GM21576 (cell line): Measurements from ENCODE around the gene AMPD3.

Experiments
- ATAC-seq: cut with Tn5 transposase; IDR thresholded peaks from one replicate; pipeline ENCODE4 v1.9.1; 2021; ENCODE audit warnings: mild to moderate bottlenecking, moderate library complexity; ENCODE audit not compliant: unreplicated experiment

Gene AMPD3

DNA sequence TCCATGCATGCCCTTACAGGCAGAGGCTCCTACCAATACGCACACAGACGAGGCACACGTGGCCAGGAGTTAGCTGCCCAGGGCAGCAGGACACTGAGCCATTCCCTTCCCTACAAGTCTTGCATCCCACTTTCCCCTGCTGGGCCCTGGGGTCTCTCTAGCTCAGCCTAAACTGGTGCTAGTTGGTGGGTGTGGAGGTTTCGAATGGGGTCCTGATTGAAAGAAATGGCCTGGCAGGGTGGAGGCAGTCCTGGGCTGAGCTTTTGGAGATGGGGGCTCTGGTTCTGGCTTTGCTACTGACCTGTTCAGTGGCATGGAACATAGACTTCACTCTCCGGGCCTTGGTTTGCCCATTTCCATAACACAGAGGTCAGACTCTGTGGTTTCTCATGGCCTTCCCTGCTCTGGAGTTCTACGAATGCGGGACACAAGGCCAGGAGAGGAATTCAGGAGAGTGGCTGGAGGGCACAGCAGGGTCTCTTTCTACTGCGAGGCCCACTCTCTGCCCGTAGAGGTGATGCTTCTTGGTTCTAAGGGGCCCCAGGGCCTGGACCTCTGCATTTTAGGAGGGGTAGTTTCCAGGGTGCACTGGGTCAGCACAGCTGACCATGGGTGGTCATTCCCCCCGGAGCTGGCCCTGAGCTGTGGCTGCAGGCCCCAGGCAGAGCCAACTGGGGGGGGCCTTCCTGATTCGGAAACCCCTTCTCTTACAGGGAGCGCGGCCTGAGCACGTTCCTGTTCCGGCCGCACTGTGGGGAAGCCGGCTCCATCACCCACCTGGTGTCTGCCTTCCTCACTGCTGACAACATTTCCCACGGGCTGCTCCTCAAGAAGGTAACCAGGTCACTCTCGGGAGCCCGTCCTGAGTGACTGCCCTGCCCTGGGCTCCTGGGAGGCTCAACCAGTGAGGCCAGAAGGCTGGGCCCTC lies 46.0 kb downstream of the AMPD3 start:
- no peak for ATAC-seq

DNA sequence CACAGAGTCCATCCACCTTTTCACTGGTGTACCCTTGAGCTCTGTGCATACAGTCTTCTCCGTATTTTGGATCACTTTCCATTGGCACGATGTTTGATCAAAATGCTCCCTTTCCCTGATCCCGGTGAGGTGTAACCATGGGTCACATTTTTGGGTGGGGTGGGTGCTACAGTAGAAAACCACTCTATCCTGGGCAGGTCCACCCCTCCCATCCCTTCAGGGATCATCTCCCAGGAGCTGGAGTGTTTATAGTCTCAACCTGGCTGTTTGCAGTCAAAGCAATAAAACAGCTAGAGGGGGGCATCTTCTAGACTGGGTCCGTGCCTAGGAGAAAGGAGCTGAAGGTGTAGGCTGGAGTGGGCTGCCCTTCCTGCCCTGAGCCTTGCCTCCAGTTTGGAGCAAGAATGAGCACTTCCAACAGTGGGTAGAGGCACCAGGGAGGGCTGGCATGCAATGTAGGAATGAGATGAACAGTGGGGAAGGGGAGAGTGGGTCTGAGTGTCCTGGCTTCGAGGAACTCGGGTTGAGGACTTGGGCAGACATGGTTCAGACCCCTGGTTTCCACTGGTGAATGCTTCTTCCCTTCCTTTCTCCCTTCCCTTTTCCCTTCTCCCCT lies 47.1 kb downstream of the AMPD3 start:
- no peak for ATAC-seq

DNA sequence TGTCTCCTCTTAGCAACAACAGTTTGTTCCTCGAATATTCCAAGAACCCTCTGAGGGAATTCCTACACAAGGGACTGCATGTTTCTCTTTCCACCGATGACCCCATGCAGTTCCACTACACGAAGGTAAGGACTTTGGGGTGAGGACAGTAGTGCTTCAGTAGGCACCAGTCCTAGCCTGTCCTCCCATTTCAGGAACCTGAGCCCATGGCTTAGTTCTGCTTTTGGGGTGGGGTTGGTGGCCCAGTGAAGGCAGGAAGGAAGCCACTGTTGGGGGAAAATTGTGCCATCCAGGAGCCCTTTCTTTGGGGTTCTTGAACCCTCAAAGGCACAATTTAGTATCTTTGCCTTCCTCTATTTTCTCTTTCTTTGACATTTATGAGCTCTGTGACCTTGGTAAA lies 47.7 kb downstream of the AMPD3 start:
- ATAC-seq: no peak

DNA sequence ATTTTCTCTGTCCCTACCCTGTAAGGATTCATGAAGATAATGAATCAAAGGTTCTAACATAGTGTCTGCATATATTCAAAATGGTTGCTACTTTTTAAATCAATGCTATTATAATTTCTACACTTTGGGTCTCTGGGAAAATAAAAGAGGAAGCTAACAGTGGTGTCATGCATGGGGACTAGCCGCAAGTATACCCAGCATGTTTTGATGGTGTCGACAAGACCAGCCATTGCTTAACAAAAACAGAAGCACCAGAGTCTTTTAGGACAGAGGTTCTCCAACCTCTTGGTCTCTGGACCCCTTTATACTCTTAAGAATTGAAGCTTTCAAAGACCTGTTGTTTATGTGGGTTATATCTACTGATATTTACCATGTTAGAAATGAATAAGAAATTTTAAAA lies 48.2 kb downstream of the AMPD3 start:
- no peak for ATAC-seq

DNA sequence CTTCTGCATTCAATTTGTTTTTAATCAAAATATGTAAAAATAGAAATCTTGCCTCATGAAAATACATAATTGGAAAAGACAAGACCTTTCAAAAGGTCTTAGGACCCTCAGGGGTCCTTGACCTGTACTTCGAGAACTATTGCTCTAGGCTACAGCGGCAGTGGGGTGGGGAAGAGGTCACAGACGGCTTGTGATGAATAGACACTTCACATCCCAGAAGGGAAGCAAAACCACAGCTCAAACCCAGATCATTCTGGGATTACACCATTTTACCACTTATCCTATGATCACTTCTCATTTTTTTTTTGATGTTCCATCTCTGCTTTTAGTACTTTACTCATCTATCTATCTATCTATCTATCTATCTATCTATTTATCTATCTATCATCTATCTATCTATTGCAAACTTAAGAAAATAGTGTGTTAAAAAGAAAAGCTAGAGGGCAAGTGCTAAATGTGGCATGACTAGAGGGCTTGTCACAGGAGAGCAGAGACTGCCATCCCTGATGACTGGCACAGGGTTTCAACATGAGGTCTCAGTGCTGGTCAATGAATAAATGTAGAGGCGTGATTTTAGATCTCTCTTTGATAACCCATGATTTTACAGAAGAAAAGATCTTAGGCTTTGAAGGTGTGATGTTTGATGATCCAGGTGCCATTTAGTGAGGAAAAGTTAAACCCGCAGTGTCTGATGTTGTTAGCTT lies 48.9 kb downstream of the AMPD3 start:
- ATAC-seq: no peak

DNA sequence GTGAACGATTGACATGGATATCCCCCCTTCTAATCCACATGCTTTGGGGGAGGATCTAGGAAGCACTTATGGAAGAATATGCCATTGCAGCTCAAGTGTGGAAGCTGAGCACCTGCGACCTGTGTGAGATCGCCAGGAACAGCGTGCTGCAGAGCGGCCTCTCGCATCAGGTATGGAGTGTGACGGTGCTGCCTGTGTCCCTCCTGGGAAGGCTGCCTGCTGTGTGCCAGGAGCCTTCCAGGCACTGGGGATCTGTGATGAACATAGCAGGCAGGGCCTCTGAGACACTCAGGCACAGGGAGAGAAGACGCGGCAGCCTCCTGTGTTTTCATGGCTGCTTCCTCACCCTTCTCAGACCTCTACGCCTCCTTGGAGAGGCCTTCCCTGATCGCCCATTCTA lies 49.4 kb downstream of the AMPD3 start:
- ATAC-seq: no peak

DNA sequence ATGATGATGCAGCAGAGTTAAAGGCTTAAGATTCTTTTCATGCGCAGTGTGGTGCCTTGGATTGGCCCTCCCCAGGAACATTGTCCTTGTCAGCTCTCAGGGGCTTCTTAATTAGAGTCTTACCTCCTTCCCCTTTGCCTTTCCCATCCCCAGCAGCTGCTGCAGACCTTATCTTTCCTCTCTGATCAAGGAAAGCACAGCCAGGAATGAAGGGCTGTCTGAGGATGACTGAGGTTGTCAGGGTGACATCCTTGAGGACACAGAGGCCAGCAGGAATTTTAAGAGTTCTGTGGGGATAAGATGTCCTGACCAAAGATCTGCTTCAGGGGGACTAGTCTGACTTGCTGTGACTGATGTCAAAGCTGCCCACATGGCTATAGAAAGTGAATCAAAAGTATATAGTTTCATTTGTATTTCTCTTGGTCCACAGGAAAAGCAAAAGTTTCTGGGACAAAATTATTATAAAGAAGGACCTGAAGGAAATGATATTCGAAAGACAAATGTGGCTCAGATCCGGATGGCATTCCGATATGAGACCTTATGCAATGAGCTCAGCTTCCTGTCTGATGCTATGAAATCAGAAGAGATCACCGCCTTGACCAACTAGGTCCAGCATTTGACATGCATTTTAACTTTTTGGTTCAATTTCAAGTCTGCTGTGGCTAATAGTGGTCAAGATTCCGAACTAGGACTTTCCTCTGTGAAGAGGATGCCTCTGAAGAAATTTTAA lies 50.4 kb downstream of the AMPD3 start:
- ATAC-seq: no peak

DNA sequence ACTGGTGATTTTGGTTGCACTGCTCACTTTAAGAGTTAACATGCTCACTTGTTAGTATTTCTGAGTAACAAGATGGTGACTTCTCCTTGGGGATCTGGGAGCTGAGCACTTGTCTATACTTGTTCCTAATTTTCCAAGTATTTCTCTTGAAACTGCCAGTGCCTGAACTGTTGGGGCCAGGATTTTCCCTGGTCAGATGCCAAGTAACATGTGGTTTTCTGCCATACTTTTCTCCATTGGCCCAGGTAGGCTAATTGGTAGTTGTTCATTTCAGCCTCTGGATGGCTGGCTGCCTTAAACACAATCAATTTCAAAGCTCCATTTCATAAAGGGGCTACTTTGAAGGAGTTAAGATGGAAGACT lies 50.9 kb downstream of the AMPD3 start:
- no peak for ATAC-seq

DNA sequence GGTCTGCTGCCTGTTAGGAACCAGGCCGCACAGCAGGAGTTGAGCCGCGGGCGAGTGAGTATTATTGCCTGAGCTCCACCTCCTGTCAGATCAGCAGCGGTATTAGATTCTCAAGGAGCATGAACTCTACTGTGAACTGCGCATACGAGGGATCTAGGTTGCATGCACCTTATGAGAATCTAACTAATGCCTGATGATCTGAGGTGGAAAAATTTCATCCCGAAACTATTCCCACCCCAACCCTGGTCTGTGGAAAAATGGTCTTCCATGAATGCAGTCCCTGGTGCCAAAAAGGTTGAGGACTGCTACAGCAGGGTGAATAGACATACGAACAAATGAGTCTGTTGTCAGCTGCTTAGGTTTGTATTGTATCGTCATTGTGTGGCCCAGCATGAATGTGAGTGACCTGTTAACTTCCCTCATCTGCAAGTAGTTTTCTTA lies 56.1 kb downstream of the AMPD3 start:
- no peak for ATAC-seq

DNA sequence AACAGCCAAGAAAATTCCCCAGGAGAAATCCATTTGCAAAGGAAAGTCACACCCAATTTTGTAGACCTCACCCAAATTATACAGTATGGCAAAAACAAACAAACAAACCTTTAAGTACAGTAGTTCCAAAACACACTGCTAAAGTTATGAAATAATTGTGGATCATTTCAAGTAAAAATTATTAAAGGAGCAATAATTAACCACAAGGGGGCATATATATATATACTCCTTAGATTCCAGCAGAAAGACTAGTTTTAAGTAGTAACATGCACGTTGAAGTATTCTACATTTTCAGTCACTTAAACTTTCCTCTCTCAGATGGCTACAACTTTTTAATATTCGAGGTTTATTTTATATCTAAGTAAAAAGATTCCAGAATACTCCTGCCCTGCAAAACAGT lies 59.1 kb downstream of the AMPD3 start:
- no peak for ATAC-seq

DNA sequence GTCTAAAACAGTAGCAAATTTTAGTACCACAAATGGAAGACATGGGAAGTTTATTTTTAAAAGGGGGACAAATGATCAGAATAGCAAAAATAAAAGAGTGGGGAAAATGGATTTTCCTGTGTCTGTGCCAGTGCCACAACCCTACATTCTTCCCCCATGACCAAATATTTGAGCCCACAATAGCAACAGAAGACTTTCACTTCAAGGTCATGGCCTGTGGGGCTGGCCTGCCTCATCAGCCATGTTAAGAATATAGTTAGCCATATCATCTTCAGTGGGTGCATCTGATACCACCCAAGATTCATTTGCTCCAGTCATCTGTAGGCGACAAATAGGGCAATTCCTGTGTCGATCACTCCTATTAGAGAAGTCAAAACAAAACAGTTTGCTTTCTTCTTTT lies 59.6 kb downstream of the AMPD3 start:
- ATAC-seq: no peak

DNA sequence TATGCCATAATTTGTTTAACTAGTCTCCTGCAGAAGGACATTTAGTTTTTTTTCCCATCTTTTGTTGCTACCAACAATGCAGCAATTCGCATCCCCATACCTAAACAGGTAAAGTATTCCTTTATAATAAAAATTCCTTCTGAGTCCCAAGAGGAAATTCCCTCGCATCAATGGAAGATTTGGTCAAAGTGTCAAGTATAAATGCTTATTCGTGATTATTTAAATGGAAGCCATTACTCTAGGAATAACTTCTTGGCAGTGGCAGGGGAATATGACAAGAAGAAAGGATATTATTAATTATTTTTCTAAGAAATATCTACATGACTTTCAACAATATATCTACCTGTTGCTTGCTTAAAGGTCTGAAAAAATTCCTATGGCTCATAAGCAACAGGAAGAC lies 60.4 kb downstream of the AMPD3 start:
- ATAC-seq: no peak

DNA sequence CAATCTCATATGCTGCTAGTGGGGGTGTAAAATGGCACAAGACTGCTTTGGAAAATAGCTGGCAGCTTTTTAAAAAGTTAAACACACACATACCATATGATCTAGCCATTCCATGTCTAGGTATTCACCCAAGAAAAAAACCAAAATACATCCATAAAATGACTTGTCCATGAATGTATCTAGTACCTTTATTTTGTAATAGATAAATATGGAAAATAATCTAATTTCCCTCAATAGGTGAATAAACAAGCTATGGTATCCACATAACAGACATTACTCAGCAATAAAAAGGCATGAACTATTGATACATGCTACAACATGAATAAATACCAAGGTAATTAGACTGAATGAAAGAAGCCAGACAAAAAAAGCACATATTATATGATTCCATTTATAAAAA lies 63.1 kb downstream of the AMPD3 start:
- ATAC-seq: no peak

DNA sequence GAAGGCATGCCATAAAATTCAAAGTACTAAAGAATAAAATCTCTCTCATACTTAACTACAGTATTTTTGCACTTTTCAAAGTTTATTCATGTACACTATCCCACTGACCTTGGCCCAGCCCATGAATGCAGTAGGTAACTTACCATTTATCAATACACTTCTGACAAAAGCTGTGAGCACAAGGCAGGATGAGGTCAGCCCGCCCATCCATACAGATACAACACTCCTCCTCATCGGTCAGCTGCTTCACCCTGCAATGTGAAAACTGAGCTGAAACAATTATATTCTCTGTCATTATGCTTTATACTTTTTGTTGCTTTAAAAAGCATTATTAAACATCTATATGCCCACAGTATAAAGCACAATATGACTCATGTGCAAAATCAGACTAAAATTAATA lies 63.8 kb downstream of the AMPD3 start:
- no peak for ATAC-seq

DNA sequence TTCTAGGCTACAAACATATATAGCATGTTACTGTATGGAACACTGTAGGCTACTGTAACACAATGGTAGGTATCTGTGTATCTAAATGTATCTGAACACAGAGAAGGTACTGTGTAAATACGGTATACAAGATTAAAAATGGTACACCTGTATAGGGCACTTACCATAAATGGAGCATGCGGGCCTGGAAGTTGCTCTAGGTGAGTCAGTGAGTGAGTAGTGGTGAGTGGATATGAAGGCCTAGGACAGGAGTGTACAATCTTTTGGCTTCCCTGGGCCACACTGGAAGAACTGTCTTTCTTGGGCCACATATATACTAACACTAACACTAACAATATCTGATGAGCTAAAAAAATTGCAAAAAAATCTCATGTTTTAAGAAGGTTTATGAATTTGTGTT lies 64.6 kb downstream of the AMPD3 start:
- ATAC-seq: no peak

DNA sequence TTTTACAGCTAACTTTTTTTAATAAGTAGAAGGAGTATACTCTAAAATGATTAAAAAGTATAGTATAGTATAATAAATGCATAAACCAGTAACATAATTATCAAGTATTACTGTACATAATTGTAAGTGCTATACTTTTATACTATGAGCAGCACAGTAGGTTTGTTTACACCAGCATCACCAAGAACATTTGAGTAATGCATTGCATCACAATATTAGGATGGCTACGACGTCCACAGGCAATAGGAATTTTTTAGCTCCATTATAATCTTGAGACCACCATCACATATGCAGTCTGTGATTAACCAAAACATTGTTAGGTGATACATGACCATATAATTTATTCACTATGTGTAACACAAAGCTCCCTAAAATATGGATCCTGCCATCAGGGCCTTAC lies 65.5 kb downstream of the AMPD3 start:
- no peak for ATAC-seq

DNA sequence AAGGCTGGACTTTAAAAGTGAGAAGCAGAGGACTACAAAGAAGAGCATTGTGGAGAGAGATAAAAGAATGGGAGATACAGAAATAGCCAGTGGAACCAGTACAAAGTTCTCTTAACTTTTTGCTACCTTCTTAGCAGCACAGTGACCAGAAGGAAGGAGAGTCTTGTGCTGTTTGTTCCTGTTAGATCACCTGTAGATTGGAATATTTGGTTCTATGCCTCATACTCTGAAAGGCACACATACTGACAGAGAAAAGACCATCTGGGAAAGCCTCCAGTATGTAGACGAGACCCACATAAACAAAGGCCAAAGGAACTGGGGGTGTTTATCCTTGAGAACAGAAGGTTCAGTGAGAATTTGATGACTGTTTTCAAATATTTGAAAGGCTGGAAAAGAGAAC lies 67.2 kb downstream of the AMPD3 start:
- no peak for ATAC-seq

DNA sequence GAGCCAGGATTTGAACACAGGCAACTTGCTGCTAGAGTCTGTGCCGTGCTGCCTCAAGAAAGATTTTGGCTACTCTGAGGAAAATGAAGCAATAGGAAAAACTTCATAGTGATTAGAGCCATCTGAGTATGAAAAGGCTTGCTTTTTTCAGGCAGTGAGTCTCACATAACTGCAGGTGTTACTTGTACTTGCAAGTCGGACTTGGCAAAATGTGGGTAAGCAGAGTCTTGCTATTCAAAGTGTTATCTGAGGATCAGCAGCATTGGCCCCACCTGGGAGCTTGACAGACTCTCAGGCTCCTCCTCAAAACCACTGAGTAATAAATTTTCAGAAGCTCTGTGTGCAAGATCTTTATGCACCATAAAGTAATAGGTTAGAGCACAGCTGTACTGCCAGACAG lies 67.9 kb downstream of the AMPD3 start:
- no peak for ATAC-seq

DNA sequence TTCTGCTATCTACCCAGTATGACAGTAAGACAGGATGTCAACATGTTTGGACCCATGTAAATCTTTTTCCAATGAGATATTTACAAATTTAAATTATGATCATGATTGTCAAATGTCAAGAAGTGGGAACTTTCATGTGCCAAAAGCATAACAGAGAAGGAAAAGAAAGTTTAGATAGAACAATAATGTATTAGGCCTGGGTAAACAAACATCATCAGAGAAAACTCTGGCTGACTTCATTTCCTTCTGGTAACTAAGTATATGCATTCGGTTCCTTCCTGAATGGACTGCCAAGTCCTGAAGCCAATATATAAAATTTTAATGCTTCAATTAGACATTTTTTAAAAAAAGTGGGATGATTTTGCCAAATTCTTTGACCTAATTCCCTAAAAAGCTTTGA lies 69.4 kb downstream of the AMPD3 start:
- ATAC-seq: no peak

DNA sequence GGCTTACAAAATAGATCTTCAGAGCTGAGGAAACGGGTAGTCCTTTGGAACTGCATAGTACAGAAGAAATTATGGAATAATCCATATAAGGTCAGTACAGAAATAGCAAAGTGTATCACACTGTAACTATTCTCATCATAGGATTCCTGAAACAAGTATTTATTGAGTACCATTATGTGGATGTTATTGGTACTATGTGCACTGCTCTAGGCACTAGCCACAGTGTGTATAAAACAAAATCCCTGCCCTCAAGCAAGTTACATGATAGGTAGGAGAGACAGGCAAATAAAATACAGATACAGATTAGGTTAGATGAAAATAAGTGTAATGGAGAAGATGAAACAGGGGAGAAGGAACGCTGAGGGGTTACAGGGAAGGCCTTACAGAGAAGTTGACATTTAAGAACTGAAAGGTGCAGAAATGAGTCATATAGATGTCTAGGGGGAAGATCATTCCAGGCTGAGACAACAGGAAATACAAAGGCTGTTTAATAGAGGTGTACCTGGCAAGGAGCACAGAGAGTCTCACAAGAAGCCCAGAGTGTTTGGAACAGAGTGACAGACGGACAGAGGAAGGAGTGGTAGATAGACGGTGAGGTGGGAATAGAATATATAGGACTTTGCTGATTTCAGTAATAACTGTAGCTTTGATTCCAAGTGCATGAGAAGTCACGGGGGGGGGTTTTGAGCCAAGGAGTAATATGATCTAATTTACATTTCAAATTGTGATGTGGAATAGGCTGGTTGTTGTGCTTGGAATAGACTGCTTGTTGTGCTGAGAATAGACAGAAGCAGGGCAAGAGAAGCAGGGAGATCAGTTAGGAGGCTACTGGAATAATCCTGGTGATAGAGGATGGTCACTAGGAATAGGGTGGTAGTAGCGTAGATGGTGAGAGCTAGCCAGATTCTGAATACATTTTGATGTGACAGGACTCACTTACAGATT lies 72.2 kb downstream of the AMPD3 start:
- ATAC-seq: peak; percentile 85
